Effector memory CD8-positive, alpha-beta T cell (primary cell): ENCODE data around the gene SOX9.
A peak's percentile ranks its signal among the peaks of the same experiment; 100 is the strongest.

Experiments
- ATAC-seq: fragments of 150-1000 bp; cut with Tn5 transposase; replicated peaks from 2 replicates; pipeline ENCODE4 v1.10.0; 2021; ENCODE audit warnings: mild to moderate bottlenecking, moderate library complexity
- DNase-seq, 3 experiments: peaks; one replicate each; pipeline ENCODE4 v3.0.0; 2021
- H3K27ac Mint-ChIP-seq, 2 donors: one replicate each; pipeline ENCODE4 v1.8.0; 2022; ENCODE audit warnings: mild to moderate bottlenecking in 2 of 2, mixed read lengths in 2 of 2, moderate library complexity in 2 of 2
- H3K27me3 Mint-ChIP-seq, 2 donors: one replicate each; pipeline ENCODE4 v1.8.0; 2022; ENCODE audit warnings: mixed read lengths in 2 of 2
- H3K36me3 Mint-ChIP-seq: one replicate; pipeline ENCODE4 v1.8.0; 2022; ENCODE audit warnings: mild to moderate bottlenecking, moderate library complexity, mixed read lengths; ENCODE audit not compliant: insufficient read depth
- H3K4me1 Mint-ChIP-seq, 2 donors: one replicate each; pipeline ENCODE4 v1.8.0; 2022; ENCODE audit warnings: low read depth in 2 of 2, mixed read lengths in 2 of 2
- H3K4me3 Mint-ChIP-seq, 2 donors: one replicate each; pipeline ENCODE4 v1.8.0; 2022; ENCODE audit warnings: mild to moderate bottlenecking in 2 of 2, mixed read lengths in 2 of 2, moderate library complexity in 2 of 2
- H3K9me3 Mint-ChIP-seq, 2 donors: one replicate each; pipeline ENCODE4 v1.8.0; 2022; ENCODE audit warnings: mixed read lengths in 2 of 2
- total RNA-seq, 9 experiments: gene quantifications; one replicate each; lab custom pipeline; 2026; lab: John Stamatoyannopoulos, UW

SOX9 gene
- 0 to 0.24 (median 0) reads per million in 9 experiments for total RNA-seq

DNA sequence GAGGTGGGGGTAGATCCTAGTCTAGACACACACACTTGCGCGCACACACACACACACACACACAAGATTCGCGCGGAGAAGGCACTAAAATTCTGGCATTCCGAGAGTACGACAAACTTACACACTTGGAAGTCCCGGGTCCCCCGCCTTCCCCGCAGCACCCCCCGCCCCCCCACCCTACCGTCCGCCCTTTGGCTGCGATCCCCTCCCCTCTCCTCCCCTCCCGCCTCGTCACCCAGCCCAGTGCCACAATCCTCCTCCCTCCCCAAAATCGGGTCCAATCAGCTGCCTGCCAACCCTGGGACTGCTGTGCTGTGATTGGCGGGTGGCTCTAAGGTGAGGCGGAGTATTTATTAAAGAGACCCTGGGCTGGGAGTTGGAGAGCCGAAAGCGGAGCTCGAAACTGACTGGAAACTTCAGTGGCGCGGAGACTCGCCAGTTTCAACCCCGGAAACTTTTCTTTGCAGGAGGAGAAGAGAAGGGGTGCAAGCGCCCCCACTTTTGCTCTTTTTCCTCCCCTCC, at the start of gene SOX9:
SOX9 (plus strand) TSS at position 379 of the 522 bp plus-strand sequence. CDS start 372 bp downstream, outside the sequence.
- peaks cover 0 to 2% of the 10 kb centered on the region in 2 donors for H3K9me3 Mint-ChIP-seq
- H3K27ac Mint-ChIP-seq, result no peak within 1 kb of the TSS
- H3K4me3 Mint-ChIP-seq, result no peak within 1 kb of the TSS

DNA sequence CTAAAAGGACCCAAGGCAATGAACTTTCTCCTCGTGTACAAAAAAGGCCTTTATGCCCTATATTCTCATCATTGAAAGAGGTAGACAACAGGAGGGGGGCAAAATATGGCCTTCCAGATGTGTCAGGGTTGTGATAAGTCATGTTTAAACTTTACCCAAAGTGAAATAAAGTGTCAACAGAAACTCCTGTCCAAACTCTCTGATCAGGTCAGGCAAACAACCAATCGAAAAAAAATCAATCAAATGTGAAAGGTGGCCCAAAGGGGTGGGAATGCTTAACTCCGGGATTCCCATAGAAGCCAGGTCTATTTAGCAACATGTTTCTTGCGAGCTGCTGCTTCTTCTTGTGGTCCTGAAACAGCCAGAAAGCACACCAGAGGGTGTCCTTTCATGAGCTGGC, 49.5 kb upstream of the SOX9 start:
- H3K4me3 Mint-ChIP-seq, result no peak overlapping the region
- peaks cover 2 to 12% of the 10 kb centered on the region in 2 donors for H3K9me3 Mint-ChIP-seq
- no peaks in the 10 kb centered on the region for H3K27me3 Mint-ChIP-seq
- ATAC-seq, result no peak
- no peaks in the 10 kb centered on the region for H3K36me3 Mint-ChIP-seq
- no peak for DNase-seq
- no peaks in the 10 kb centered on the region for H3K4me1 Mint-ChIP-seq
- no peak overlapping the region for H3K27ac Mint-ChIP-seq

More for the DNA sequence above, at the start of gene SOX9:
- H3K36me3 Mint-ChIP-seq, result peaks cover 2% of the 10 kb centered on the region
- H3K4me1 Mint-ChIP-seq, result peaks cover 0 to 4% of the 10 kb centered on the region in 2 donors
- no peak for DNase-seq
- peaks cover 69 to 92% of the 10 kb centered on the region in 2 donors for H3K27me3 Mint-ChIP-seq
- no peak for ATAC-seq

DNA sequence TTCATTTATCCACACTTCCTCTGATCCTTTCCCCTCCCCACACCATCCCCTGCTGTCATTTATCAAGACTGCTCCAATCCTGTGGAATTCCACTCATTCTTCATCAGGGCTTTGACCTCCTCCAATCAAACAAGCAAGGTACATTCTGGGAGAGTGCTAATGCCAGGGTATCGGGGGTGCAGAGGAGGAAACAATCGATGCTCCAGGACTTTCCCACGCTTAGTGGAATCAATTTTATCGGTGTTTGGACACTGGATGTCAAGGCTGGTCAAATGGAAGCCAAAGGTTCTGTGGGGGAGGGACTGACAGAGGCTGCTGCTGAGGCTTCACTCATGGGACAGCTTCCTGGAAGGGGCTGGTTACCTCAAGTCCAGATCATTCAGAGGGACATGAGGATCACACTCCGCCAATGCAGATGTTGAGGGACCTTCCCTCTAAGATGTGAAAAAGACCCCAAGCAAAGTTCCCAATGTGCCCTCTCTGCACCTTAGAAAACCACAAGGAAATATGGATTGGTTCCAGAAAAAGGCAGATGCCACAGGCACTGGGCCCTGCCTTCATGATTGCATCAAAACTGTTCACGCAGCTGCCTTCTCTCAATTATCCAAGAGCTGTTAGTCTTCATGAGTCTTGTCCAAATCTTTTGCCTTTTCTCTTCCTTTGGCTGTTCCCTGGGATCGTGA, 44.7 kb upstream of the SOX9 start:
- no peaks in the 10 kb centered on the region for H3K4me1 Mint-ChIP-seq
- no peak for DNase-seq
- ATAC-seq, result no peak
- no peaks in the 10 kb centered on the region for H3K36me3 Mint-ChIP-seq
- H3K4me3 Mint-ChIP-seq, result no peak overlapping the region
- H3K27ac Mint-ChIP-seq, result no peak overlapping the region
- H3K27me3 Mint-ChIP-seq, result peaks cover 0 to 6% of the 10 kb centered on the region in 2 donors
- H3K9me3 Mint-ChIP-seq, result peaks cover 10 to 34% of the 10 kb centered on the region in 2 donors

DNA sequence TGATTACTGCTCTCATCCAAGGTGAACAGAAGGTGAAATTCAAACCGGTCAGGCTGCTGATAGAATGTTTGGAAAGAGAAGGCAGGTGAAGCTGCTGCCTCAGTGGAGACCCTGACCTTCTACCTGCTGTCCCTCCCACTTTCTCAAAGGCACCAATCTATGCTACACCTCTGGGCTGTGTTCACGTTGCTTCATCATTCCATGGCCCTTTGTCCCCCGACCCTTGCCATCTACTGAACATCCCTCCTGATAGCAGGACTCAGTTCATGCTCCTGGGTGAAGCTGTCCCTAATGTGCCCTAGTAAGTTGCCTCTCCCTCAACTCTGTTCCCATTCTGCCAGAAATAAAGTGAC, 44.2 kb upstream of the SOX9 start:
- DNase-seq, result no peak
- Mint-ChIP-seq H3K36me3 (no peaks in the 10 kb centered on the region), H3K27ac (no peak overlapping the region)

DNA sequence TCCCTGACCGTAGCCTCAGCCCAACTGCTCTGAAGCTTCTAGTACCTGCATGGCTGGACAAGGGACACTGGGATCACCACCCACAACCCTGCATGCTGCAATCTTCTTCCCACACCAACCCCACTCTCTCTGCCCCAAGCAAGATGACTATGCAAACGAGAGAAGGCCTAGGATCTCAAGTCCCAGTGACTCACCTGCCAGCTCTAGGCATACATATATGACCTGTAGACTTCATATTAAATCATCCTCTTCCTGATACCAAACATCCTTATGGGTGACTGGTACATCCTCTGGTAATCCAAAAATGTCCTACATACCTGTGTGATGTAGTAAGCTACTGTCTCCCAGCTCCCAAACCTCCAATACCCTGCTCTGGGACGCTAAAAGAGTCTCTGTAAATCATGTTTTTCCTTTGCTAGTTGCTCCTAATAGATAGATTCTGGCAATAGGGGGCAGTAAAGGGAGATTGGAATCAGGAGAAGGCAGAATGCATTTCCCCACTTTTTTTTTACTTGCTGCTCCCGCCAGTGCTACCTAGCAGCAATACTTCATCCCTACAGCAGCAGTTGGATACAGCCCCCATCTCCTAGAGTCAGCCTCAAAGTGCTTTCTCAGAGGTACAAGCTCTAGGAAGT, 43.4 kb upstream of the SOX9 start:
- H3K27me3 Mint-ChIP-seq, result peaks cover 0 to 6% of the 10 kb centered on the region in 2 donors
- H3K4me3 Mint-ChIP-seq, result peak overlapping the region in 1 of 2 donors; percentile 40
- peak overlapping the region in 1 of 2 donors; percentile 12 for H3K27ac Mint-ChIP-seq

More for the DNA sequence above, 44.2 kb upstream of the SOX9 start:
- ATAC-seq, result no peak
- no peak overlapping the region for H3K4me3 Mint-ChIP-seq
- H3K9me3 Mint-ChIP-seq, result peaks cover 10 to 31% of the 10 kb centered on the region in 2 donors
- peaks cover 0 to 6% of the 10 kb centered on the region in 2 donors for H3K27me3 Mint-ChIP-seq
- H3K4me1 Mint-ChIP-seq, result no peaks in the 10 kb centered on the region

DNA sequence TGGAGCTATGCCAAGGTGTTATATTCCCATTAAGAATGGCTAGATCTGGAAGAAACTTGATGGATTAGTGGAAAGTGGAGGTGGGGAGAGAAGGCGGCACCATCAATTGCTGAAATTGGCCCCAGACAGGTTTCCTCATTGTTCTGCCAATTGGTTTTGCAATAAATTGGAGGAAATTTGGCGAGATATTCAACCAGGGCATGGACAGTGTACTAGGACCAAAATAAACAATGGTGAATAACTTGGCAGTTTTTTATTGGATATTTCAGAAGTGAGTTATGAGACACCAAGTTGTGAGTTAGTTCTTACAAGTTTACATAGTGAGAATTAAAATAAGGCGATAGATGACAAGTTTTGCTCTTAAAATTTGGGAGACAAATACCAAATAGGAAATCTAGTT, 41.1 kb upstream of the SOX9 start:
- DNase-seq (no peak), ATAC-seq (no peak)
- H3K4me3 Mint-ChIP-seq, result no peak overlapping the region
- H3K4me1 Mint-ChIP-seq, result no peaks in the 10 kb centered on the region
- no peak overlapping the region for H3K27ac Mint-ChIP-seq
- H3K27me3 Mint-ChIP-seq, result peaks cover 0 to 6% of the 10 kb centered on the region in 2 donors
- H3K36me3 Mint-ChIP-seq, result no peaks in the 10 kb centered on the region
- H3K9me3 Mint-ChIP-seq, result peaks cover 10 to 28% of the 10 kb centered on the region in 2 donors

More for the DNA sequence above, 43.4 kb upstream of the SOX9 start:
- peaks cover 10 to 28% of the 10 kb centered on the region in 2 donors for H3K9me3 Mint-ChIP-seq
- ATAC-seq, result no peak
- no peaks in the 10 kb centered on the region for H3K36me3 Mint-ChIP-seq
- DNase-seq, result no peak
- H3K4me1 Mint-ChIP-seq, result no peaks in the 10 kb centered on the region

DNA sequence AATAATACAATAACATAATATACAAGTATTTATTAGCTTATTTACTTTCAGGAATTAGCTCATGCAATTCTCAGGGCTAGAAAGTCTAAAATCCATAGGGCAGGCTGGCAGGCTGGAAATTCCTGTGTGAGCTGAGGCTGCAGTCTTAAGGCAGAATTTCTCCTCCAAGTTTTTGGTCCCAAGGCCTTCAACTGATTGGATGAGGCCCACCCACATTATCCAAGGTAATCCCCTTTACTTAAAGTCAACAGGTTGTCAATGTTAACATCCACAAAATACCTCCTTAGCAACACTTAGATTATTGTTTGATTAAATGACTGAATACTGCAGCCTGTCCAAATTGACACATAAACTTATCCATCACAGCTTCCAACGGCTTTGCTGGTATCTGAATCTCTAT, 32.9 kb upstream of the SOX9 start:
- DNase-seq (no peak), ATAC-seq (no peak)
- H3K27me3 Mint-ChIP-seq, result no peaks in the 10 kb centered on the region
- H3K9me3 Mint-ChIP-seq, result peaks cover 0 to 6% of the 10 kb centered on the region in 2 donors
- no peaks in the 10 kb centered on the region for H3K36me3 Mint-ChIP-seq
- H3K27ac Mint-ChIP-seq, result no peak overlapping the region
- no peaks in the 10 kb centered on the region for H3K4me1 Mint-ChIP-seq
- no peak overlapping the region for H3K4me3 Mint-ChIP-seq

DNA sequence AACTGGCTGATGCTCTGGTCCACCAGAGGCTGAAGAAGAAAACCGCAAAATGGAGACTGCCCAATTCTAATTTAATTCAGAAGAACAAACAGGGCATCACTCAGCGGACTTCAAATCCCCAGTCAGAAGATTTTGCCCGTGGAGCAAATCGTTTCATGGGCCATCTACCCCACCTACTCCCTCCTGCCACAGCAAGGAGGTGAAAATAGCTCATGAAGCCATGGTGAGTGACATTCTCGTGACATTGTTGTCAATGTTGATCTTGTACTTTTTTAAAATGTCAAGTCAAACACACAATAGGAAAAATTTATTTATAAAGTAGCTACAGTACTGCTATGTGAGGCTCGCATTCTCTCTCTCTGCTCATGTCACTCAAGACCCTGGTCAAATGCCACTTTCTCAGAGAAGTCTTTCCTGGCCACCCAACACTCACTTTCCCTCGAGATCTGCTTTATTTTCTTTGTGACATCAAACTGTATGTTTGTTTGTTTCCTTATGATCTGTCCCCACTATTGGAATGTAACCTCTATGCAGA, 31.3 kb upstream of the SOX9 start:
- no peak overlapping the region for H3K27ac Mint-ChIP-seq
- no peaks in the 10 kb centered on the region for H3K27me3 Mint-ChIP-seq
- H3K4me1 Mint-ChIP-seq, result no peaks in the 10 kb centered on the region
- ATAC-seq (no peak), DNase-seq (no peak)
- no peak overlapping the region for H3K4me3 Mint-ChIP-seq
- H3K9me3 Mint-ChIP-seq, result peaks cover 2 to 6% of the 10 kb centered on the region in 2 donors
- no peaks in the 10 kb centered on the region for H3K36me3 Mint-ChIP-seq

DNA sequence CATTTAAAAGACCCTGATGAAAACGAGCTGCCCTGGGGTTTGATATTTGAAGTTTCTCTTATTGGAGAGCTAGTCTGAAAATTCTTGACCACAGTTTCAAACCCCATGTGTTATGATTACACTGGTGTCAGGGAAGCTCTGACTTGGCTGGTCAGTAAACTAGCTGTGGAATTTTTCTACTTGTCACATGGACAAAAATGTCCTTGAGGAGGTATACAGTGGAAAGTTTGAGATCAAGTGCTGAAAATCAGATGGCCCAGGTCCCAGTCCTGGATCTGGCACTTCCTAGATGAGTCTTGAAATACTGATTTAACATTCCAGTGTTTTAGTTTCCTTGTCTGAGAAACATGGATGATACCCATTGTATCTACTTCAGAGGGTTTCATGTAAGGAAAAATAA, 30.7 kb upstream of the SOX9 start:
- H3K36me3 Mint-ChIP-seq, result no peaks in the 10 kb centered on the region
- H3K4me1 Mint-ChIP-seq, result no peaks in the 10 kb centered on the region
- no peak overlapping the region for H3K4me3 Mint-ChIP-seq
- H3K9me3 Mint-ChIP-seq, result peaks cover 4 to 9% of the 10 kb centered on the region in 2 donors
- DNase-seq (no peak), ATAC-seq (no peak)
- H3K27me3 Mint-ChIP-seq, result no peaks in the 10 kb centered on the region
- H3K27ac Mint-ChIP-seq, result no peak overlapping the region

DNA sequence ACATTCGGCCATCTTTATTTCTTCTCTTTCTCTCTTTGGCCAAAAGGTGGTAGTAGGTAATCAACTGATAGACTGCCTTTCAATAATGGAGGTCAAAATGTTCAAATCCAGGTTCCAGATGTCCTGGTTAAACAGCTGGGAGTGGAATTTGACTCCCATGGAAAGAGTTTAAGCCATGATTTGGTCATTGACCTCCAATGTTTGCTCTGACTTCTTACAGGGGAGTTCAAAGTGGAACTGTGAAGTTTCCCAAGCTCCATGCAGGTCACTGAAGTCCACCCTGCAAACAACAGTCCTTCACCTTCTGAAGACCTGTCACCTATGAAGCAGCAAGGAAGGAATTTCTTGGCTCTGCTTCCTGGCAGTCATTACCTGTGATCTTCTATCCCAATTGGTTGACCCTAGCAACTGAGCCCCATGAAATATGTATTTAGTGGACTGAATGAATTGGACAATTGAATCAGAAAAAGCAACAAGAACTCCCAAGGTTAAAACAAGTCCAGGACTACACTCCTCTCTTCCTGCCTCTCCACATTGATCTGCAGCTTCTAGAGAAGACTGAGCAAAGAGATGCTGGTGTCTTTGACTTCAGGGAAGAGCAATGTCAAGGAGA, 28.0 kb upstream of the SOX9 start:
- Mint-ChIP-seq H3K27me3 (peaks cover 0 to 1% of the 10 kb centered on the region in 2 donors), H3K4me3 (no peak overlapping the region), H3K4me1 (no peaks in the 10 kb centered on the region), H3K36me3 (no peaks in the 10 kb centered on the region), H3K9me3 (peaks cover 10 to 18% of the 10 kb centered on the region in 2 donors), H3K27ac (no peak overlapping the region)
- ATAC-seq (no peak), DNase-seq (no peak)

DNA sequence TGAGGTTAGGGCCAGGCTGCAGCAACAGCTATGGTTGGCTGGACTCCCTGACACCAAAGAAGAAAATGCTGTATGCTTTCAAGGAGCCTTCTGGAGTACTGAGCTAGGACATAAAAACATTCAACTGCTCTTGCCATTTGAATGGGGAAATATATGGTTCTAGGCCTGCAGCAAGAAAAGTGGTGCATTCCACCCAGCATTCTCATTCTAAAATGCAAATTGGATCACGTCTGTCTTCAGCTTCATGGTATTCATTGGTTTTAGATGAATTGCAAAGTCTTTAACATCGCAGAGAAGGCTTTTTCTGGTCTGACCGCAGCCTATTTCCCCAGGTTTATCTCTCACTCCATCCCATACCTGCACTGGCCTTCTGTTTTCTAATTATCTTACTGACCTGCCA, 27.1 kb upstream of the SOX9 start:
- Mint-ChIP-seq H3K36me3 (no peaks in the 10 kb centered on the region), H3K27ac (no peak overlapping the region), H3K9me3 (peaks cover 12 to 18% of the 10 kb centered on the region in 2 donors), H3K27me3 (peaks cover 0 to 7% of the 10 kb centered on the region in 2 donors), H3K4me1 (no peaks in the 10 kb centered on the region), H3K4me3 (no peak overlapping the region)
- ATAC-seq (no peak), DNase-seq (no peak)

DNA sequence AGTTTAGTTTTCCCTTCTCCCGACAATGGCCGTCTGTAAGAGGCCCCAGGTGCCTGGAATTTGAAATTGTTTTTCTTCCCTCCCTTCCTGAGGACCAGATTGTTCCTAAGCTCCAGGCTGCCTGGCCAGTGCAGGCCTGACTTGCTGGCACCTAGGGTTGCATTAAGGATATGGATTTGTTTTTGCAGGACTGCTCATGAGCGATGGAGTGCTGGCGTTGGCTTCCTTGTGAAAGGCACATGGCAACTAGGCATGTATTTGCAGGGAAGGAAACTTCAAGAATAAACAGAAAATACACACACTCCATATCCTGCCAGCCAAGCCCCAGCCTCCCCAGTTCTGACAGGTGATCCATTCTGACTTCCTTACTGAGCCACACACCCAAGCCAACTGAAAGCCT, 25.5 kb upstream of the SOX9 start:
- ATAC-seq (no peak), DNase-seq (no peak)
- H3K9me3 Mint-ChIP-seq, result peaks cover 12 to 18% of the 10 kb centered on the region in 2 donors
- peaks cover 0 to 7% of the 10 kb centered on the region in 2 donors for H3K27me3 Mint-ChIP-seq
- H3K36me3 Mint-ChIP-seq, result no peaks in the 10 kb centered on the region
- H3K4me3 Mint-ChIP-seq, result no peak overlapping the region
- no peak overlapping the region for H3K27ac Mint-ChIP-seq
- no peaks in the 10 kb centered on the region for H3K4me1 Mint-ChIP-seq

DNA sequence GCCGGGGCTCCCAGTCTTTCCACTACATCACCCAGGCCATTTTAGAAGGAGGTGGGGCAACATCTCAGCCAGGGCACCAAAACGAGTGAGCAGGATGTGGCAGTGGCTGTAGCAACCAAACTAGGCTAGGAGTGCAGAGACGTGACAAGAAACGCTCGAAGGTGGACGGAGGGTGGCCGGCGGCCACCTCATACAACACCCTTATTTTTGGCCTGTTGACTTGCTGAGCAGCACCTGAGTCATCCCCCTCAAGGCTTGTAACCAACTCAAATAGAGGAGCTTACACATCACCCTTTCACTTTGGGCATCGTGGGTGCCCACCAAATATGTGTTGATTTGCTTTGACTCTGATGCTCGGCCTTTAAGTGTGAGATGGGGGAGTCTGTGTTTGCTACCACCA, 23.7 kb upstream of the SOX9 start:
- DNase-seq (no peak), ATAC-seq (no peak)
- H3K36me3 Mint-ChIP-seq, result no peaks in the 10 kb centered on the region
- H3K4me1 Mint-ChIP-seq, result no peaks in the 10 kb centered on the region
- no peak overlapping the region for H3K27ac Mint-ChIP-seq
- peaks cover 12 to 18% of the 10 kb centered on the region in 2 donors for H3K9me3 Mint-ChIP-seq
- peaks cover 0 to 7% of the 10 kb centered on the region in 2 donors for H3K27me3 Mint-ChIP-seq
- no peak overlapping the region for H3K4me3 Mint-ChIP-seq
